HG02852 (cell line): Measurements from ENCODE around the gene TMCC3.
"Not testable (repeated sequence)": the region's sequence is repeated elsewhere in the genome, so short reads cannot be mapped to it uniquely, and the experiment has no call there.

Experiments used
- ATAC-seq: cut with Tn5 transposase; IDR thresholded peaks from one replicate; pipeline ENCODE4 v1.9.1; 2021; ENCODE audit warnings: mild to moderate bottlenecking, moderate library complexity; ENCODE audit not compliant: unreplicated experiment

The TMCC3 gene

DNA sequence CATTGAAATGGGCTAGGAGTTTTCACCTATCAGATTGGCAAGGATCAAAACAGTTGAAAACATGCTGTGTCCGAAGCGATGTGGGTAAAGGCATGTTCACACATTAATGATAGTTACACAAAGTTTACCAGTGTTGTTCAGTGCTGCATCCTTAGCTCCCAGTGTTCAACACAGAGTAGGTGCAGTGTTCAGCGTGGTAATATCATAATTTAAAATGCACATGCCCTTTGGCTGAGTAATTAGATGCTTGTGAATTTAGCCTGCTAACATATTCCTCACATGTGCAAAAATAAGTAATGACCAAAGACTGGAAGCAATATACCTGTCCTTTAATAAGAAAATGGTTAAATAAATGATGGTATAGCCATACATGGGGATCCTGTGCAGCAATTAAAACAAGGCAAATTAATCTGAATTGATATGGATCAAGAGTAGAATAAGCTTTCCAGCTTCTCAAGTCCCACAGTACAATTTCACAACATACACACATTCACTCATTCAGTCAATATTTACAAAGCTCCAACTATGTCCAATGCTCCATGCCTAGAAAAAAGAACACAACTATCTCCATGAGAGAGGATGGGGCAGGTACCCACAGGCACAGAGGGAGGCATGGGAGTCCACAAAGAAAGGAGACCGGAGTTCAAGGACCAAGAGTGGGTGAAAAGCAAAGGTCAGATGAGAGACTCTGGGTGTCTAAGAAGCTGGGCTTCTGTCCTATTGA, 12.8 kb downstream of the TMCC3 start:
- ATAC-seq = no peak

GRCh38 chr12:94636462-94637085, 13.8 kb downstream of the TMCC3 start:
- ATAC-seq = no peak

DNA sequence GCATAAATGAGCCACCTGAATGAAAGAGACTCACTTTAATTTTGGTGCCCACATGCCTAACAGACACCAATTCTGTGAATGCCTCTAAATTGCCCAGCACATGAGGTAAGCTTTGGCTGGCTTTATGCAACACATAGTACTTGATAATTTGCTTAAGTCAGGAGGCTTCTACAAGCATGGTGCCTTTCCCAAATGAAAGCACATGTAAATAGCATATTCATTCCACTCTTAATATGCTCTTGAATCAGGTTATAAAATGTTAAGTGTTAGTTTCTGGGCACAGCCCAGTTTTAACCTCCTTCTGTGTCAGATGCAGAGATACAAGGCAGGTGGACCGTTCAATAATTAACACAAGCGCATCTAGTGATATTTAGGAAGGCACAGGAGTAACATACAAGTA, 15.6 kb downstream of the TMCC3 start:
- no peak for ATAC-seq

DNA sequence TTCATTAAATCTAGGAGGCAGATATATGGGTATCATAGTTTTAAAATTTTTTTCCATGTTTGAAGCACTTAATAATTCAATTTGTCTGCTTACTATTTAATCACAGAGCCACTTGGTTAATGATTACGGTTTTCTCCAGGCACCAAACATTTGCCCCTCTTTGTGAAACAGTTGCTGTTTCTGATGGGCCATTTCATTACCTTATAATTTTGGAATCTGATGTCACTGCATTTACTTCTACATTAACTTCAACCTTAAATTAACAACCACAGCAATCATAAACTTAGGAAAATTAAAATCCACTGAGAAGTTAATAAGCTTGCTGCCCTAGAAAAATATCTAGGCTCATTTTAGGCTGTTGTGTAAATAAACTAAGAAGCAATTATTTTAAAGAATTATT, 17.0 kb downstream of the TMCC3 start:
- ATAC-seq = no peak

DNA sequence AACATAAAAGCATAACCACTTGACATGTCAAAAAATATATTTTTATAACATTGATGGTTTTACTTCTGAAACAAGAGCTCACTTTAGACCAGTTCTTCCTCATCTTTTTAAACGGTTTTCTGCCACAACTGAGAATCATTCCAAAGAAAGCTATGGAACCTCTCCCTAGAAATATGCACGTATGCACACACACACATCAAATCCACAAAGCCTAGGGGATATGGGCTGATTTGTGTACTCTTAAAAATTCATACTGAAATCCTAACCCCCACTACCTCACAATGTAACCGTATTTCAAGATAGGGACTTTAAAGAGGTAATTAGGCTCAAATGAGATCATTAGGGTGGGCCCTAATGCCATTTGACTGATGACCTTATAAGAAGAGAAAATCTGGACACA, 19.3 kb downstream of the TMCC3 start:
- no peak for ATAC-seq

DNA sequence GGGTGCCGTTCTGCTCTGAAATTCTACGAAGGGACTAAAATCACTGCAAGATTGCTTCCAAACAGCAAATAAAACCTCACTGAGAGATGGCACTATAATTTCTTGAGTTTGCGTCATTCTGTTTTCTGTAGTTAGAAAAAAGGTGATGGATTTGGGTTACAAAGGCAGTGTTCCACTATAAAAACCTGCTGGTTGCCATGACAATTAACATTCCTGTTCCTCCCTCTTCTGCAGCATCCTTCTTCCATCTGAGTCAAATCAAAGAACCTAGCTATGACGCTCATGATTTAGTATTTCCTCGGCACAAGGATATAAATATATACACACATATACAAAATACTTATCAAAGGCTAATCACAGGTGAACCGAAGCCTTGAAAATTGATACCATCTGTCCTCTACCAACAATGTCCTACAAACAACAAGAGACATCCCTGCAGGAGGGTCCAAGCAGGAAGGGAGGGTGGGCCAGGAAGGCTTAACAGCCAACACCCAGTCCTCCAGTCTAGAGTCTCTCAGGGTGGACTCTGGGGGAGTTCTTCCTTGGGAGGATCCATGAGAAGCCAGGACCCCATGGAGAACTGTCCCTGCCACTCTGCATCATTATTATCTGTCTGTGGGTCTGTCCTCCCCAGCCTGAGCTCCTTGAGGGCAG, 21.4 kb downstream of the TMCC3 start:
- no peak for ATAC-seq

GRCh38 chr12:94628369-94628768, 22.0 kb downstream of the TMCC3 start:
- ATAC-seq = no peak

DNA sequence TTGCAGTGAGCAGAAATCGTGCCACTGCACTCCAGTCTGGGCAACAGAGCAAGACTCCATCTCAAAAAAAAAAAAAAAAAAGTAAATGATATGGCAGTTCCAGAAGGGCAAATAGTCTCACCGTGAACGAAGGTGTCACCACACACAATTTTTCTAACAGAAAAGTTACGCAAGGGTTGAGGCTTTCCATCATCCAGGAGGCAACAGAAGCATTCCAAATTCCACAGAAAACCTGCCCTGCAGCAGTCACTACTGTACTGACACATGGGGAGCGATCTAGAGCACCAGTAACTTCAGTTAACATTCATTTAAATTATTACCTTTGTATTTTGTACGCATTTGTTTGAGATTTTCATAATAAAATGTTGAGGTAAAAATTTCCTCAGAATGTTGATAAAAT, 24.8 kb downstream of the TMCC3 start:
- no peak for ATAC-seq

DNA sequence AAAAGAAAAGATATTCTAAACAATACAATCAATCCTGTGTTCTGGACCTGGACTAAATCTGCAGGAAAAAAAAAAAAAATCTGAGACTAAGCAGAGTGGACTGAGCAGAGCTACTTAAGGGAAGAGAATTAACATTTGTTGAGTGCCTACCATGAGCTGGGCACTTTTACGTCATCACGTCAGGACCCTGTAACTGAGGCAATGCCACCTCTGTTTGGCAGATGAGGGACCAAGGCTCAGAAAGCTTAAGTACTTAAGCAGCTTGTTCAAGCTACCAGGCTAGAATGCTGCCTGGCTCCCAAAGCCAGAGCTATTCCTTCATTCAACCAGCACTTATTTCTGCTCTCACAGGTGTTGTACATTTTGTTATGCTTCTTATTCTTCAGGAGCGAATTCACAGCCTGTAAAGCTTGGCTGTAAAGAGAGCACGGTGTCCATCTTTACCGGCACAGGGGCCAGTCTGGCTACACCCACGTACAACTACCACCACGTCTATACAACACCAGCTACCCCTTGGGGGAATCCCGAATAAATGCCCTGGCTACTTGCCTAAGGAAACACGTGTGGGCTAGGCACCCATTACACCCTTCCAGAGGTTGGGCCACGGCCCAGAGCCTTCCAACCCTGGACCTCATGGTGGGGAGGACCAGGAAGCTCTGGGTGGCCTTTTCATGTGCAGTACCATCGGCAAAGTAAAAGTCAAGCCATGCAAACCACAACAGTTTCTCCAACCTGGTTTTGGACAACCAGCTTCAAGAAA, 27.0 kb downstream of the TMCC3 start:
- ATAC-seq = no peak

DNA sequence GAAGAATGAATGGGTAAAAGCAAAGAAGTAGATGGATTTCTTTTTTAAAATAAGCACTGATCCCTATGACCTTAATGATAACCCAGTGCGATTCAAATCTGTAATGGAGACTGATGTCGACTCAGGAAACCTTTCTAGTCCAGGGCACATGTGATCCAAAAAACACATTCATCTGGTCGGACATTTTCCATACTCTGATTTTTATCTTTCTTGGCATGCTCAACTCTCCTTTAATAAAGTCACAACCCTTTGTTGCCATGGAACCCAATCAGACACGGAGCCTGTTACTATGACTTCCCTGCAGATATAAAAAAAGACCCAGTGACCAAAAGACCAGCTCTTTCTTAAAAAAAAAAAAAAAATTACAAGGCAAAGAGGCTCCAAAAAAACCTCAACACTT, 27.9 kb downstream of the TMCC3 start:
- ATAC-seq = no peak

GRCh38 chr12:94621662-94622359, 28.5 kb downstream of the TMCC3 start:
- peak; percentile 96 for ATAC-seq

GRCh38 chr12:94620621-94621020, 29.7 kb downstream of the TMCC3 start:
- no peak for ATAC-seq

- no peak for ATAC-seq
Observed at GRCh38 chr12:94618995-94619695, 31.2 kb downstream of the TMCC3 start.

DNA sequence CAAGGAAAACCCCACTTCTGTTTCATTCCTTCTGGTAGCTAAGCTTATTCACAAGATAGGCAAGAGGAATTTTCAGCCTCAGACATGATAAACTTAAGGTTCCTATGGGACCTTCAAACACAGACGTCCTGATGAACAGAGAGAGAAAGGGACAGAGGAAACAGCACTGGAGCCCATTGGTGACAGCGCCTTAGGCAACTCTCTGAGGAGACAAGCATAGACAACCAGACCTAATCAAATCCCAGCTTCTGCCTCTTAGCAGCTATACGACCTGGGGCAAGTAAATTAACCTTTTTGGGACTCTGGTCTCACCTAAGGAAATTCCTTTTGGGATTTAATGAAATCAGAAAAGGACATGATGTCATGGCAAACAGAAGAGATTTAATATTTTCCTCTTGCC, 33.3 kb downstream of the TMCC3 start:
- no peak for ATAC-seq

DNA sequence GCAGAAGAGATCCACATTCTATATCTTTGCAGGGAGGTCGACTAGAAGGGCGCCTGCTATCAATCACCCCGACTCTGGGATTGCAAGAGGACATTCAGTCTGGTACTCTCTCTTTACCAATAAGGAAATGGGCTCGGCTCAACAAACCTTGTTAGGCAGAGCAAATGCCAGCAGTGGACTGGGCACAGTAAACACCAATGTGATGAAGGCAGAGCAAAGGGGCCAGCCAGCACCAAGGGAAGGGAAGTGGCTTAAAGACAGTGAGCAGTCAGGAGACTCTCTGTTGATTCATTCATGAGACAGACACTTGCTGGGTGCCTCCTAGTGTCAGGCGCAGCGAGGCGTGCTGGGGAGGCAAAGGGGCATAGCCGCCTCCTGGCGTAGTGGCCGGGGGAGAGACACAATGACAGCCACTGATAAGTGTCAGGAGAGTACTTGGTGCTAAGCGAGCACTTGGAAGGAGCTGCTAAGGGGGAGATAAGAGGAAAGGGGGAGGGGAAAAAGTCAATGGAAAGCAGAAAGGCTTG, 34.1 kb downstream of the TMCC3 start:
- ATAC-seq = no peak

GRCh38 chr12:94615260-94616181, 34.8 kb downstream of the TMCC3 start:
- no peak for ATAC-seq

- ATAC-seq = no peak
Observed at GRCh38 chr12:94614288-94614721, 36.1 kb downstream of the TMCC3 start.

- no peak for ATAC-seq
Observed at GRCh38 chr12:94609917-94610443, 40.4 kb downstream of the TMCC3 start.

- ATAC-seq = not testable (repeated sequence)
Observed at GRCh38 chr12:94606810-94607209, 43.5 kb downstream of the TMCC3 start.
